ENCODE data around the gene TMEM63C.
A peak's percentile ranks its signal among the peaks of the same experiment; 100 is the strongest.

TMEM63C gene

GRCh38 chr14:77299771-77300170 is 118.2 kb downstream of the TMEM63C start:
- TF ChIP-seq TAF1 (IDR thresholded peaks at IDR 0.05; ENCODE audit: borderline replicate concordance, low read depth, low read length) (no peak), POLR2A (IDR thresholded peaks at IDR 0.05; ENCODE audit: low read depth, low read length) (no peak), POLR2AphosphoS5 (IDR thresholded peaks at IDR 0.05; ENCODE audit: low read depth, low read length) (no peak)
- no peak for DNase-seq (ENCODE audit: insufficient read length)
- no peak for FAIRE-seq

- FAIRE-seq (peak; percentile 95), DNase-seq (ENCODE audit: insufficient read length) (peak; percentile 47)
- TF ChIP-seq POLR2A (IDR thresholded peaks at IDR 0.05; ENCODE audit: low read depth, low read length) (no peak), TAF1 (IDR thresholded peaks at IDR 0.05; ENCODE audit: borderline replicate concordance, low read depth, low read length) (no peak), POLR2AphosphoS5 (IDR thresholded peaks at IDR 0.05; ENCODE audit: low read depth, low read length) (no peak)
Observed at GRCh38 chr14:77301103-77301502, 119.5 kb downstream of the TMEM63C start.

GRCh38 chr14:77302926-77303325 is 121.3 kb downstream of the TMEM63C start:
- FAIRE-seq (no peak), DNase-seq (ENCODE audit: insufficient read length) (no peak)
- TF ChIP-seq POLR2A (IDR thresholded peaks at IDR 0.05; ENCODE audit: low read depth, low read length) (no peak), TAF1 (IDR thresholded peaks at IDR 0.05; ENCODE audit: borderline replicate concordance, low read depth, low read length) (no peak)

GRCh38 chr14:77303417-77304156 is 122.0 kb downstream of the TMEM63C start:
- TF ChIP-seq TAF1 (IDR thresholded peaks at IDR 0.05; ENCODE audit: borderline replicate concordance, low read depth, low read length) (no peak), POLR2AphosphoS5 (IDR thresholded peaks at IDR 0.05; ENCODE audit: low read depth, low read length) (no peak), POLR2A (IDR thresholded peaks at IDR 0.05; ENCODE audit: low read depth, low read length) (no peak)
- FAIRE-seq: peak; percentile 33
- no peak for DNase-seq (ENCODE audit: insufficient read length)

- TF ChIP-seq TAF1 (IDR thresholded peaks at IDR 0.05; ENCODE audit: borderline replicate concordance, low read depth, low read length) (no peak), POLR2AphosphoS5 (IDR thresholded peaks at IDR 0.05; ENCODE audit: low read depth, low read length) (no peak), POLR2A (IDR thresholded peaks at IDR 0.05; ENCODE audit: low read depth, low read length) (no peak)
- FAIRE-seq (no peak), DNase-seq (ENCODE audit: insufficient read length) (no peak)
Observed at GRCh38 chr14:77305696-77306095, 124.1 kb downstream of the TMEM63C start.

- no peak for TF ChIP-seq POLR2AphosphoS5 (IDR thresholded peaks at IDR 0.05; ENCODE audit: low read depth, low read length)
- TF ChIP-seq TAF1 (IDR thresholded peaks at IDR 0.05; ENCODE audit: borderline replicate concordance, low read depth, low read length): no peak
- no peak for TF ChIP-seq POLR2A (IDR thresholded peaks at IDR 0.05; ENCODE audit: low read depth, low read length)
- DNase-seq (ENCODE audit: insufficient read length): no peak
- FAIRE-seq: no peak
Observed at GRCh38 chr14:77306416-77306815, 124.8 kb downstream of the TMEM63C start.

- no peak for FAIRE-seq
- TF ChIP-seq POLR2AphosphoS5 (IDR thresholded peaks at IDR 0.05; ENCODE audit: low read depth, low read length): no peak
- TF ChIP-seq TAF1 (IDR thresholded peaks at IDR 0.05; ENCODE audit: borderline replicate concordance, low read depth, low read length): no peak
- no peak for TF ChIP-seq POLR2A (IDR thresholded peaks at IDR 0.05; ENCODE audit: low read depth, low read length)
- no peak for DNase-seq (ENCODE audit: insufficient read length)
Observed at GRCh38 chr14:77306851-77307496, 125.4 kb downstream of the TMEM63C start.
